Adrenal gland (tissue), 12 donors: ENCODE data around the gene GPR37L1. TPM values are rescaled to one million over a fixed set of nuclear protein-coding genes. Genes with fewer than 3 reads are reported as not detected.

ENCODE experiments used
- DNase-seq, 7 donors: peaks; one replicate each; pipeline ENCODE4 v3.0.0-alpha.2; 2019 to 2020
- H3K27ac ChIP-seq, 5 donors: fragments of 200-600 bp; sonication (generic) in 4 of 5; 1 replicate in 3 of 5; 2 replicates in 2 of 5; pipeline versions ENCODE4 v1.5.1 to v1.8.0; 2016 to 2020; ENCODE audit warnings: mild to moderate bottlenecking in 1 of 5
- H3K27me3 ChIP-seq: fragments of 200-600 bp; 2 replicates; pipeline ENCODE4 v1.8.0; 2021
- H3K36me3 ChIP-seq, 2 donors: fragments of 200-600 bp; replicated peaks in 1 of 2; 1 replicate in 1 of 2; 2 replicates in 1 of 2; pipeline versions ENCODE4 v1.5.1 to v1.8.0; 2018 to 2022
- H3K4me1 ChIP-seq, 2 donors: fragments of 200-600 bp; replicated peaks in 1 of 2; 1 replicate in 1 of 2; 2 replicates in 1 of 2; pipeline versions ENCODE4 v1.5.1 to v1.8.0; 2018 to 2021
- H3K4me3 ChIP-seq, 4 donors: fragments of 200-600 bp; sonication (generic) in 3 of 4; one replicate each; pipeline ENCODE4 v1.5.1; 2016 to 2018
- H3K9me3 ChIP-seq, 3 donors: fragments of 200-600 bp; sonication (generic) in 1 of 3; replicated peaks in 1 of 3; 1 replicate in 2 of 3; 2 replicates in 1 of 3; pipeline versions ENCODE4 v1.5.1 to v1.8.0; 2016 to 2021
- POLR2A ChIP-seq, 2 donors: fragments of 450-650 bp; IDR thresholded peaks; one replicate each; pipeline ENCODE4 v1.6.1; 2017; ENCODE audit warnings: antibody characterized with exemption in 2 of 2, mild to moderate bottlenecking in 2 of 2, moderate library complexity in 1 of 2
- WGBS, 4 donors: extraction: QIAGEN DNeasy Blood & Tissue Kit in 2 of 4; methylation state at CpG; one replicate each; pipeline versions ENCODE4 v1.1.5 to v1.1.7; 2013 to 2017; 5-methylcytosine and 5-hydroxymethylcytosine counted together
- intact Hi-C, 2 donors: fragments of 100-400 bp; cut with DNase I; formaldehyde crosslinking; loops; one replicate each; pipeline versions ENCODE4 v1.14.1 to v1.15.0; 2022 to 2023
- polyA plus RNA-seq, 3 donors: library from polyadenylated mRNA; stranded (reverse); fragments of 200-250 nt in 2 of 3; fragments of 350-450 nt in 1 of 3; fragmentation: Illumina TruSeq in 1 of 3; extraction: RNeasy Lipid Tissue Mini Kit (QIAGEN cat#74804) in 1 of 3; gene quantifications; one replicate each; pipeline ENCODE4 v1.2.3, GENCODE V29; 2013 to 2014
- total RNA-seq, 9 donors: library from RNA; depleted of rRNA in 4 of 9; stranded (reverse); fragments of >200 nt in 4 of 9; fragments of 120-200 nt in 1 of 9; fragmentation: NEBNext Ultra II Directional in 1 of 9; extraction: Animal tissue kit (Norgen Biotek cat#: 25700) in 1 of 9; gene quantifications; one replicate each; pipeline versions ENCODE4 v1.1.0 to v1.2.4, GENCODE V29; 2013 to 2023
- TF ChIP-seq, protein P1 (sequence below), 6 experiments: fragments of 450-650 bp in 4 of 6; fragments of 200-600 bp in 2 of 6; sonication (generic) in 1 of 6; IDR thresholded peaks; 1 replicate in 5 of 6; 2 replicates in 1 of 6; pipeline versions ENCODE4 v1.5.1 to v1.8.0; 2016 to 2021; ENCODE audit warnings: antibody characterized with exemption in 6 of 6, mild to moderate bottlenecking in 2 of 6, moderate library complexity in 1 of 6
- donor health status: healthy with polysubstance abuse.
- donor health status: Bipolar disorder and iron deficiency.
- donor health status: DM: yes; HTN: yes; CAD: no.
- donor health status: DM: no; HTN: no; CAD: no.
- donor health status: DM: no; HTN: no; CAD: no.
- donor health status: DM: yes; HTN: yes; CAD: no.

GPR37L1 gene
- total and polyA plus RNA-seq, 12 donors: under 0.01 to 0.49 (median 0.24) TPM; not detected in 1

DNA sequence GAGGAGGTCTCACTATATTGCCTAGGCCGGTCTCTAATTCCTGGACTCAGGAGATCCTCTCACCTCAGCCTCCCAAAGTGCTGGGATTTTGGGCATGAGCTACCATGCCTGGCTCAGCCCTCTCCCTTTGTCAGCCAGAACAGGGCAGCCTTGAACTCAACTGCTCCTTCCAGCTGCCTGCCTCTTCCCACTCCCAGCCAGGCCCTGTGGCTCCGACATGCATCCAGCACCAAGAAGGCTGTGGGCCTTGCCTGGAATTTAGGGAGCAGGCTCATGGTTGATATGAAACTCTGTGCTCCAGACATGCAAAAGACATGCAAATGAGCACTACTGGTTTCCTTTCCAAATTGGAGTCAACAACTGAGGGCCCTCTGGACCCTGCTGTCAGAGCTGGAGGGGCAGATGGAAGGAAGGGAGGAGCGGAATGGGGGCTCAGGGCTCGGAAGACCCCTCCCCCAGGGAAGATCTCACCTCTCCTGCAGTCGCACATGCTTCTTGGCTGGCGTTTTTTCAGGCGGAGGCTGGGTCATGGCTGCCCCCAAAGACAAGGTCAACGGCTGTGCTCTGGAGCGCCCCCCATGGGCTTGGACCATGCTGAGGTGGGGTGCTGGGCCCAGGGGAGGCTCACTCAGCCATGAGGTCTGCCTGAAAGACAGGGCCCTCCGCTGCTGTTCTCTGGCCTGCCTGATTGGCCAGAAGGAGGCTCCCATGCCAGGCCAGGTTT lies 36.3 kb downstream of the GPR37L1 start:
- Histone ChIP-seq H3K36me3 (no peaks in the 10 kb centered on the region), H3K27ac (peak overlapping the region in 1 of 5 donors; percentile 17), H3K27me3 (no peaks in the 10 kb centered on the region), H3K9me3 (no peaks in the 10 kb centered on the region), H3K4me3 (no peak overlapping the region), H3K4me1 (peaks cover 0 to 13% of the 10 kb centered on the region in 2 donors)
- peak in 1 of 7 donors; percentile 26 for DNase-seq
- intact Hi-C loops: no loop called here
- TF ChIP-seq POLR2A (IDR thresholded peaks at IDR 0.05): no peak
- TF ChIP-seq, protein P1, sequence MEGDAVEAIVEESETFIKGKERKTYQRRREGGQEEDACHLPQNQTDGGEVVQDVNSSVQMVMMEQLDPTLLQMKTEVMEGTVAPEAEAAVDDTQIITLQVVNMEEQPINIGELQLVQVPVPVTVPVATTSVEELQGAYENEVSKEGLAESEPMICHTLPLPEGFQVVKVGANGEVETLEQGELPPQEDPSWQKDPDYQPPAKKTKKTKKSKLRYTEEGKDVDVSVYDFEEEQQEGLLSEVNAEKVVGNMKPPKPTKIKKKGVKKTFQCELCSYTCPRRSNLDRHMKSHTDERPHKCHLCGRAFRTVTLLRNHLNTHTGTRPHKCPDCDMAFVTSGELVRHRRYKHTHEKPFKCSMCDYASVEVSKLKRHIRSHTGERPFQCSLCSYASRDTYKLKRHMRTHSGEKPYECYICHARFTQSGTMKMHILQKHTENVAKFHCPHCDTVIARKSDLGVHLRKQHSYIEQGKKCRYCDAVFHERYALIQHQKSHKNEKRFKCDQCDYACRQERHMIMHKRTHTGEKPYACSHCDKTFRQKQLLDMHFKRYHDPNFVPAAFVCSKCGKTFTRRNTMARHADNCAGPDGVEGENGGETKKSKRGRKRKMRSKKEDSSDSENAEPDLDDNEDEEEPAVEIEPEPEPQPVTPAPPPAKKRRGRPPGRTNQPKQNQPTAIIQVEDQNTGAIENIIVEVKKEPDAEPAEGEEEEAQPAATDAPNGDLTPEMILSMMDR (IDR thresholded peaks at IDR 0.05): no peak
- 61 to 72% (median 66%) methylated on average over 7 to 10 of the region's 10 CpGs for WGBS, 4 donors

GRCh38 chr1:202159534-202160371 lies 37.0 kb downstream of the GPR37L1 start:
- H3K4me3 ChIP-seq: peak overlapping the region in 1 of 4 donors; percentile 31
- peaks cover 0 to 13% of the 10 kb centered on the region in 2 donors for H3K4me1 ChIP-seq
- intact Hi-C loops: no loop called here
- no peaks in the 10 kb centered on the region for H3K27me3 ChIP-seq
- TF ChIP-seq, protein P1 (IDR thresholded peaks at IDR 0.05): no peak
- no peak for TF ChIP-seq POLR2A (IDR thresholded peaks at IDR 0.05)
- peak overlapping the region in 3 of 5 donors; percentile 49 to 72 (median 67) for H3K27ac ChIP-seq
- 52 to 77% (median 64%) methylated on average over 16 of the region's 16 CpGs for WGBS, 4 donors
- no peaks in the 10 kb centered on the region for H3K36me3 ChIP-seq
- H3K9me3 ChIP-seq: no peaks in the 10 kb centered on the region
- DNase-seq: peak in 1 of 7 donors; percentile 21

DNA sequence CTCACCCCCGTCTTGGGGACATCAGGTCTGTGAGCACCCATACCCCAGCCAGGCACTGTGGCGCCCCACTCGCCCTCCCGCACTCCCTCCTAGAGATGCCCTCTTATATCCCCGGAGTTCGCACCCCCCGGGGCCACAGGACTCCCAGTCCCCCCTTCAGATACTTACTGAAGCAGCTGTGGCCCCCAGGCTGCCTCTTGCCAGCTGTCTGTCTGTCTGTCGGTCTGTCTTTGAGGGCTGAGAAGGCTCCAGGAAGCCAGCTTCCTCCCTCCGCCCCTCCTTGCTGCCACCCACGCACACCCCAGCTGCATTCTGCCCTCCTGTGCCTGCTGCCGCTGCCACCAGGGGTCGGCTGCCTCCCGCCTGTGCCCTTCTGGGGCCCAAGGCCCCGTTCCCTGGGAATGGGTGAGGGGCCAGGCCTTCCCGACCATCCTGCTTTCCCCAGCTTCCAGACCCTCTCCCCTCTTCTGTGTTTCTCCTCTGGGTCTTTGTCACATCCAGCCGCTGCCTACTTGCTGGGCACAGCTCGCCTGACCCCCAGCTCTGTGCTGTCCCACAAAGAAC lies 37.7 kb downstream of the GPR37L1 start, which contains the start of gene PTPN7:
Gene PTPN7 (minus strand): TSS at position 226 of the 564 bp plus-strand sequence. CDS start 1,200 bp downstream, outside the sequence.
- TF ChIP-seq, protein P1 (IDR thresholded peaks at IDR 0.05): peak in 4 of 6 experiments; percentile 6 to 50 (median 14)
- no peak for TF ChIP-seq POLR2A (IDR thresholded peaks at IDR 0.05)
- peak within 1 kb of the TSS in 1 of 4 donors; percentile 31 for H3K4me3 ChIP-seq
- H3K27me3 ChIP-seq: no peaks in the 10 kb centered on the region
- peaks cover 0 to 6% of the 10 kb centered on the region in 2 donors for H3K4me1 ChIP-seq
- no peaks in the 10 kb centered on the region for H3K9me3 ChIP-seq
- peak in 2 of 7 donors; percentile 27 to 56 for DNase-seq
- intact Hi-C loops: no loop called here
- peak within 1 kb of the TSS in 3 of 5 donors; percentile 49 to 72 (median 67) for H3K27ac ChIP-seq
- WGBS, 4 donors: 39 to 68% (median 51%) methylated on average over 15 to 17 of the region's 17 CpGs
- H3K36me3 ChIP-seq: no peaks in the 10 kb centered on the region
